HEK293 (cell line): ENCODE results near the gene ACR.

Source experiments
- CTCF ChIA-PET: fragments of 350-600 bp; formaldehyde crosslinking; extraction: SDS; loops from one replicate; lab custom pipeline; 2021; ENCODE audit warnings: antibody characterized with exemption; lab: Yijun Ruan, JAX
- POLR2A ChIA-PET: fragments of 300-600 bp; formaldehyde crosslinking; extraction: SDS; loops from one replicate; lab custom pipeline; 2020; ENCODE audit warnings: antibody characterized with exemption, inconsistent platforms; lab: Yijun Ruan, JAX
- H3K27ac ChIP-seq: fragments of 200-500 bp; sonication (Bioruptor generic); 2 replicates; pipeline ENCODE4 v1.5.1; 2014; ENCODE audit warnings: low read depth, low read length, control low read depth, inconsistent platforms; ENCODE audit errors: extremely low read depth
- H3K36me3 ChIP-seq, 2 experiments: fragments of 200-500 bp in 1 of 2; sonication (Bioruptor generic) in 1 of 2; 1 replicate in 1 of 2; 2 replicates in 1 of 2; pipeline ENCODE4 v1.5.1; 2014 to 2017; ENCODE audit warnings: inconsistent platforms in 2 of 2, low read length in 2 of 2; ENCODE audit not compliant: control insufficient read depth in 2 of 2, insufficient read depth in 1 of 2
- H3K4me1 ChIP-seq: fragments of 200-500 bp; sonication (Bioruptor generic); 2 replicates; pipeline ENCODE4 v1.5.1; 2014; ENCODE audit warnings: mild to moderate bottlenecking, low read length, inconsistent platforms; ENCODE audit not compliant: control insufficient read depth, insufficient read depth
- H3K4me3 ChIP-seq: 2 replicates; pipeline ENCODE4 v1.5.1; 2011; ENCODE audit warnings: low read depth, mild to moderate bottlenecking, control low read depth, low read length, moderate library complexity
- H3K9me3 ChIP-seq: fragments of 200-500 bp; sonication (Bioruptor generic); 2 replicates; pipeline ENCODE4 v1.5.1; 2014; ENCODE audit warnings: low read depth, low read length, inconsistent platforms; ENCODE audit not compliant: control insufficient read depth, insufficient read depth
- EGR2 ChIP-seq: fragments of 450-650 bp; formaldehyde crosslinking; IDR thresholded peaks from 2 replicates; pipeline ENCODE4 v1.5.1; 2016; ENCODE audit warnings: low read depth, missing biosample characterization, missing genetic modification characterization
- FEZF1 ChIP-seq: fragments of 450-650 bp; formaldehyde crosslinking; IDR thresholded peaks from 2 replicates; pipeline ENCODE4 v1.5.1; 2016; ENCODE audit warnings: missing biosample characterization, missing genetic modification characterization
- HOXC10 ChIP-seq: sonication (generic); formaldehyde crosslinking; IDR thresholded peaks from 2 replicates; pipeline ENCODE4 v1.8.1; 2023; ENCODE audit warnings: mild to moderate bottlenecking, missing genetic modification reagents
- SP2 ChIP-seq: fragments of 450-650 bp; formaldehyde crosslinking; IDR thresholded peaks from 2 replicates; pipeline ENCODE4 v1.5.1; 2016; ENCODE audit warnings: missing biosample characterization, missing genetic modification characterization
- ZFHX2 ChIP-seq: fragments of 450-650 bp; formaldehyde crosslinking; conservative IDR thresholded peaks from 2 replicates; pipeline ENCODE4 v1.5.1; 2016; ENCODE audit warnings: missing biosample characterization, missing genetic modification characterization
- ZFP37 ChIP-seq: fragments of 450-650 bp; formaldehyde crosslinking; IDR thresholded peaks from 2 replicates; pipeline ENCODE4 v1.5.1; 2016; ENCODE audit warnings: missing biosample characterization, missing genetic modification characterization
- ZNF16 ChIP-seq: fragments of 450-650 bp; formaldehyde crosslinking; IDR thresholded peaks from 2 replicates; pipeline ENCODE4 v1.5.1; 2016; ENCODE audit warnings: low read depth, missing biosample characterization, missing genetic modification characterization
- ZNF214 ChIP-seq: fragments of 450-650 bp; formaldehyde crosslinking; IDR thresholded peaks from 2 replicates; pipeline ENCODE4 v1.5.1; 2017; ENCODE audit warnings: missing biosample characterization, mild to moderate bottlenecking, missing genetic modification characterization, borderline replicate concordance
- ZNF302 ChIP-seq: fragments of 450-650 bp; formaldehyde crosslinking; IDR thresholded peaks from 2 replicates; pipeline ENCODE4 v1.5.1; 2016; ENCODE audit warnings: missing biosample characterization, missing genetic modification characterization, low read depth
- ZNF354C ChIP-seq: fragments of 450-650 bp; formaldehyde crosslinking; IDR thresholded peaks from 2 replicates; pipeline ENCODE4 v1.5.1; 2016; ENCODE audit warnings: missing biosample characterization, missing genetic modification characterization, low read depth, borderline replicate concordance
- ZNF624 ChIP-seq: fragments of 450-650 bp; formaldehyde crosslinking; IDR thresholded peaks from 2 replicates; pipeline ENCODE4 v1.5.1; 2017; ENCODE audit warnings: missing biosample characterization, missing genetic modification characterization
- ZNF654 ChIP-seq: fragments of 450-650 bp; formaldehyde crosslinking; IDR thresholded peaks from 2 replicates; pipeline ENCODE4 v1.5.1; 2016; ENCODE audit warnings: low read depth, missing biosample characterization, missing genetic modification characterization
- ZNF677 ChIP-seq: fragments of 450-650 bp; IDR thresholded peaks from 2 replicates; pipeline ENCODE4 v1.5.0; 2018; ENCODE audit warnings: missing biosample characterization, mild to moderate bottlenecking, missing genetic modification characterization, moderate library complexity
- ZNF76 ChIP-seq: fragments of 450-650 bp; formaldehyde crosslinking; IDR thresholded peaks from 2 replicates; pipeline ENCODE4; 2016; ENCODE audit warnings: low read depth, missing biosample characterization, missing genetic modification characterization, borderline replicate concordance
- TF ChIP-seq, protein P1 (sequence below): fragments of 450-650 bp; formaldehyde crosslinking; IDR thresholded peaks from 2 replicates; pipeline ENCODE4 v1.5.1; 2016; ENCODE audit warnings: missing biosample characterization, missing genetic modification characterization, borderline replicate concordance
- TF ChIP-seq, protein P2 (sequence below): fragments of 450-650 bp; formaldehyde crosslinking; IDR thresholded peaks from 2 replicates; pipeline ENCODE4 v1.5.1; 2016; ENCODE audit warnings: missing biosample characterization, missing genetic modification characterization
- TF ChIP-seq, protein P3 (sequence below): fragments of 450-650 bp; formaldehyde crosslinking; IDR thresholded peaks from 2 replicates; pipeline ENCODE4 v1.5.1; 2017; ENCODE audit warnings: missing biosample characterization, missing genetic modification characterization
- TF ChIP-seq, protein P4 (sequence below): fragments of 450-650 bp; formaldehyde crosslinking; IDR thresholded peaks from 2 replicates; pipeline ENCODE4 v1.5.1; 2016; ENCODE audit warnings: missing biosample characterization, missing genetic modification characterization

The ACR gene

DNA sequence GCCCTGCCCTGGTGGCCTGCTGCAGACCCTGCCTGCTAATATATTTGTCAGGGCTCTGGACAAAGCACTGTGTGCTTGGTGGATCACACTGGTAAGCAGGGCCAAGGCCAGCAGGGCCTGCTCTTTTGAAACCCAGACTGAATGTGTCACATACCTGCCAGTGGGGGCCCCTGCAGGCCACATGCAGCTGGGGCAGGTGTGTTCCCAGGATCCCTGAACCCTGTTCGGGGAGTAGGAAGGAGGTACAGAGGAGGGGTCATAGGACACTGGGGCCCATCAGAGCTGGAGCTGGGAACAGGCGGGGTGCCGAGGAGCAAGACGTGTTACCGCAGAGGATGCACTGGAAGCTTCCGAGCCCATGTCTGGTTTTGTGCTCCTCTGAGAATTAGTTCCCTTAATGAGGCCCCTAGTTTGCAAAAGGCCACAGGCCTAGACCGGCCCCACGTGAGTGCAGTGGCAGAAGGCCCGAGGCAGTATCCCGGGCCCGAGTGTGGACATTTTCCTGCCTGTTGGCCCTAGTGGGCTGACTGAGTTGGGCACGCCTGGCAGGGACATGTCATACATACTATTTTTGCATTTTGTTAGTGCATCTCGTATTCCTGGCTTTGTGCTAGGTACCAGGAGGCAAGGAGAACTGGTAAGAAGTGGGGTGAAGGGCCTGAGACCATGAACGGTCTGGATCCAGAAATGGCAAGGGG is 11.2 kb upstream of the ACR start:
- CTCF ChIA-PET: interaction anchor here (0.6 to 3.5 kb wide), 2 partner anchors 48 to 328 kb away, joined by 3 to 20 read pairs; no protein-coding TSS in a partner anchor
- no peak overlapping the region for H3K27ac ChIP-seq
- peaks cover 0 to 44% of the 10 kb centered on the region in 2 experiments; a peak in 1 of 3 replicates for H3K36me3 ChIP-seq
- no peaks in the 10 kb centered on the region for H3K4me1 ChIP-seq
- 0 out of 2 replicates have a peak, but pooled peaks have one; percentile 29 for TF ChIP-seq HOXC10 (CRISPR knock-in tag)
- TF ChIP-seq, protein P1, sequence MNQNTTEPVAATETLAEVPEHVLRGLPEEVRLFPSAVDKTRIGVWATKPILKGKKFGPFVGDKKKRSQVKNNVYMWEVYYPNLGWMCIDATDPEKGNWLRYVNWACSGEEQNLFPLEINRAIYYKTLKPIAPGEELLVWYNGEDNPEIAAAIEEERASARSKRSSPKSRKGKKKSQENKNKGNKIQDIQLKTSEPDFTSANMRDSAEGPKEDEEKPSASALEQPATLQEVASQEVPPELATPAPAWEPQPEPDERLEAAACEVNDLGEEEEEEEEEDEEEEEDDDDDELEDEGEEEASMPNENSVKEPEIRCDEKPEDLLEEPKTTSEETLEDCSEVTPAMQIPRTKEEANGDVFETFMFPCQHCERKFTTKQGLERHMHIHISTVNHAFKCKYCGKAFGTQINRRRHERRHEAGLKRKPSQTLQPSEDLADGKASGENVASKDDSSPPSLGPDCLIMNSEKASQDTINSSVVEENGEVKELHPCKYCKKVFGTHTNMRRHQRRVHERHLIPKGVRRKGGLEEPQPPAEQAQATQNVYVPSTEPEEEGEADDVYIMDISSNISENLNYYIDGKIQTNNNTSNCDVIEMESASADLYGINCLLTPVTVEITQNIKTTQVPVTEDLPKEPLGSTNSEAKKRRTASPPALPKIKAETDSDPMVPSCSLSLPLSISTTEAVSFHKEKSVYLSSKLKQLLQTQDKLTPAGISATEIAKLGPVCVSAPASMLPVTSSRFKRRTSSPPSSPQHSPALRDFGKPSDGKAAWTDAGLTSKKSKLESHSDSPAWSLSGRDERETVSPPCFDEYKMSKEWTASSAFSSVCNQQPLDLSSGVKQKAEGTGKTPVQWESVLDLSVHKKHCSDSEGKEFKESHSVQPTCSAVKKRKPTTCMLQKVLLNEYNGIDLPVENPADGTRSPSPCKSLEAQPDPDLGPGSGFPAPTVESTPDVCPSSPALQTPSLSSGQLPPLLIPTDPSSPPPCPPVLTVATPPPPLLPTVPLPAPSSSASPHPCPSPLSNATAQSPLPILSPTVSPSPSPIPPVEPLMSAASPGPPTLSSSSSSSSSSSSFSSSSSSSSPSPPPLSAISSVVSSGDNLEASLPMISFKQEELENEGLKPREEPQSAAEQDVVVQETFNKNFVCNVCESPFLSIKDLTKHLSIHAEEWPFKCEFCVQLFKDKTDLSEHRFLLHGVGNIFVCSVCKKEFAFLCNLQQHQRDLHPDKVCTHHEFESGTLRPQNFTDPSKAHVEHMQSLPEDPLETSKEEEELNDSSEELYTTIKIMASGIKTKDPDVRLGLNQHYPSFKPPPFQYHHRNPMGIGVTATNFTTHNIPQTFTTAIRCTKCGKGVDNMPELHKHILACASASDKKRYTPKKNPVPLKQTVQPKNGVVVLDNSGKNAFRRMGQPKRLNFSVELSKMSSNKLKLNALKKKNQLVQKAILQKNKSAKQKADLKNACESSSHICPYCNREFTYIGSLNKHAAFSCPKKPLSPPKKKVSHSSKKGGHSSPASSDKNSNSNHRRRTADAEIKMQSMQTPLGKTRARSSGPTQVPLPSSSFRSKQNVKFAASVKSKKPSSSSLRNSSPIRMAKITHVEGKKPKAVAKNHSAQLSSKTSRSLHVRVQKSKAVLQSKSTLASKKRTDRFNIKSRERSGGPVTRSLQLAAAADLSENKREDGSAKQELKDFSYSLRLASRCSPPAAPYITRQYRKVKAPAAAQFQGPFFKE (tag by site-specific recombination): no peak
- TF ChIP-seq, protein P2, sequence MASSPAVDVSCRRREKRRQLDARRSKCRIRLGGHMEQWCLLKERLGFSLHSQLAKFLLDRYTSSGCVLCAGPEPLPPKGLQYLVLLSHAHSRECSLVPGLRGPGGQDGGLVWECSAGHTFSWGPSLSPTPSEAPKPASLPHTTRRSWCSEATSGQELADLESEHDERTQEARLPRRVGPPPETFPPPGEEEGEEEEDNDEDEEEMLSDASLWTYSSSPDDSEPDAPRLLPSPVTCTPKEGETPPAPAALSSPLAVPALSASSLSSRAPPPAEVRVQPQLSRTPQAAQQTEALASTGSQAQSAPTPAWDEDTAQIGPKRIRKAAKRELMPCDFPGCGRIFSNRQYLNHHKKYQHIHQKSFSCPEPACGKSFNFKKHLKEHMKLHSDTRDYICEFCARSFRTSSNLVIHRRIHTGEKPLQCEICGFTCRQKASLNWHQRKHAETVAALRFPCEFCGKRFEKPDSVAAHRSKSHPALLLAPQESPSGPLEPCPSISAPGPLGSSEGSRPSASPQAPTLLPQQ (tag by site-specific recombination): no peak
- H3K4me3 ChIP-seq: no peak overlapping the region
- POLR2A ChIA-PET: no interaction called here
- H3K9me3 ChIP-seq: no peaks in the 10 kb centered on the region

DNA sequence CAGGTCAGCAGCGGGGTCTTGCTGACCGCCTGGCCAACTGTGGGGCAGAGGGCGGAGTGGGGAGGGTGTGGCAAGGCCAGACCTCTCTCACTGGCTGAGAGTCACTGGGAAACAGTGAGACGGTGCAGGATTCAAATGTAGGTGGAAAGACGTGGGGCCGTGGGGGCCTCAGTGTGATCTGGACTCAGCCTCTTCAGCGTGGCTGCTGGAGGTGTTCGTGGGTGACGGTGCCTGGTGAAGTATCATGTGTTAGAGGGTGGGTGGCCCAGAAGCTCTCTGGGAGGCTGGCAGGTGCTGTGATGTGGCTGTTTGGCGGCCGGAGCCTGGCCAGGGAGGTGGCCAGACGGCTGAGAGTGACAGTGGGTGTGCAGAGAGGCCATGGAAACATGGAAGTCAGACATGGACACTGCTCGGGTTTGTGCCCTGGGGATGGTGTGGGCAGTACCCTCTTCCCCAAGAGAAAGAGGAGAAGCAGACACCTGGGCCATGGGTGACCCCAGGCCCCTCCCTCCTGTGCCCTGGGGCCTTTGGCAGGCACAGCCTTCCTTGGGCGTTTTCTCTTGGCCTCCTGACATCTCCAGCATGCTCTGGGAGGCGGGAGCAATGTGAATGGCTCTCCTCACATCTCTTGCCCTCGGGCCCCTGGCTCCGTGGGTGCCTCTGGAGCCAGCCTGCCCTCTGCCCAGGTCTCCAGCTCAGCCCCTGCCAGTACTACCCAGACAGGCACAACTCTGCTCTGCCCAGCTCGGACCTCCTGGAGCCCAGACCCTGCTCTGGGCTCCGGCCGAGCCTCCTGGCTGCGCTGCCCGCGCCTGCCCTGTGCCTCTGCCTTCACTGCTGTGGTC is 10.1 kb upstream of the ACR start:
- CTCF ChIA-PET: interaction anchor here (3.5 kb wide), 1 partner anchor 47 kb away, joined by 20 read pairs; no protein-coding TSS in a partner anchor
- POLR2A ChIA-PET: interaction anchor here (0.5 kb wide), 1 partner anchor 333 kb away, joined by 6 read pairs; no protein-coding TSS in a partner anchor
- no peaks in the 10 kb centered on the region for H3K4me1 ChIP-seq

DNA sequence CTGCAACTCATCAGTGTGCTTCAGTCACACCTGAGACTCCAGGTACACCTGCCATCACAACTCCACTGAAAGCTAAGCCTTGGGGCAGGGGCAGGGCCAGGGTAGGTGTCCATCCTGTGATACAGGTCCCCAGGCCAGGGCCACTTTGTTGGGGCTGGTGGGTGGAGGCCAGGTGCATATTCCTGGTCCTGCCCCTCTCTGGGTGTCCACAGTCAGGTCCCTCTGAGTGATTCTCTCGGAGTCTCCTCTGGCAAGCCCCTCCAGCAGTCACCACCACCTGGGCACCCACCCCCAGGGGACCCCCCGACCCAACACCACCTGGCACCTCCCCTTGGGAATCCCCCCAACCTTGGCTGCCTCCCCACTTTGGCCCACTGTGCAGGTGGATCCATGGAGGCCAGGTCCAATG is 9.5 kb upstream of the ACR start:
- TF ChIP-seq ZNF654 (tag by site-specific recombination): no peak
- TF ChIP-seq ZFP37: no peak
- no peak for TF ChIP-seq FEZF1 (tag by site-specific recombination)
- TF ChIP-seq, protein P3, sequence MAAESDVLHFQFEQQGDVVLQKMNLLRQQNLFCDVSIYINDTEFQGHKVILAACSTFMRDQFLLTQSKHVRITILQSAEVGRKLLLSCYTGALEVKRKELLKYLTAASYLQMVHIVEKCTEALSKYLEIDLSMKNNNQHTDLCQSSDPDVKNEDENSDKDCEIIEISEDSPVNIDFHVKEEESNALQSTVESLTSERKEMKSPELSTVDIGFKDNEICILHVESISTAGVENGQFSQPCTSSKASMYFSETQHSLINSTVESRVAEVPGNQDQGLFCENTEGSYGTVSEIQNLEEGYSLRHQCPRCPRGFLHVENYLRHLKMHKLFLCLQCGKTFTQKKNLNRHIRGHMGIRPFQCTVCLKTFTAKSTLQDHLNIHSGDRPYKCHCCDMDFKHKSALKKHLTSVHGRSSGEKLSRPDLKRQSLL (tag by site-specific recombination): no peak
- TF ChIP-seq ZNF624: no peak
- no peak for TF ChIP-seq ZNF76 (tag by site-specific recombination)
- no peak for TF ChIP-seq ZNF214 (tag by site-specific recombination)
- TF ChIP-seq, protein P4, sequence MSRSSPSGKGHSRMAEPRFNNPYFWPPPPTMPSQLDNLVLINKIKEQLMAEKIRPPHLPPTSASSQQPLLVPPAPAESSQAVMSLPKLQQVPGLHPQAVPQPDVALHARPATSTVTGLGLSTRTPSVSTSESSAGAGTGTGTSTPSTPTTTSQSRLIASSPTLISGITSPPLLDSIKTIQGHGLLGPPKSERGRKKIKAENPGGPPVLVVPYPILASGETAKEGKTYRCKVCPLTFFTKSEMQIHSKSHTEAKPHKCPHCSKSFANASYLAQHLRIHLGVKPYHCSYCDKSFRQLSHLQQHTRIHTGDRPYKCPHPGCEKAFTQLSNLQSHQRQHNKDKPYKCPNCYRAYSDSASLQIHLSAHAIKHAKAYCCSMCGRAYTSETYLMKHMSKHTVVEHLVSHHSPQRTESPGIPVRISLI (tag by site-specific recombination): no peak
- TF ChIP-seq ZNF354C: no peak
- no peak for TF ChIP-seq ZNF677
- TF ChIP-seq ZNF16 (tag by site-specific recombination): no peak
- no peak for TF ChIP-seq SP2
- Histone ChIP-seq H3K36me3 (peaks cover 0 to 27% of the 10 kb centered on the region in 2 experiments; a peak in 1 of 3 replicates), H3K4me1 (no peaks in the 10 kb centered on the region), H3K9me3 (no peaks in the 10 kb centered on the region), H3K27ac (no peak overlapping the region), H3K4me3 (no peak overlapping the region)
- CTCF ChIA-PET: interaction anchor here (3.5 kb wide), 1 partner anchor 47 kb away, joined by 20 read pairs; no protein-coding TSS in a partner anchor
- POLR2A ChIA-PET: no interaction called here

More for the DNA sequence above, 10.1 kb upstream of the ACR start:
- TF ChIP-seq ZNF302 (tag by site-specific recombination) (no peak), EGR2 (tag by site-specific recombination) (peak; percentile 97), ZFHX2 (peak; percentile 88)
- Histone ChIP-seq H3K36me3 (peaks cover 0 to 33% of the 10 kb centered on the region in 2 experiments; a peak in 1 of 3 replicates), H3K9me3 (no peaks in the 10 kb centered on the region), H3K27ac (no peak overlapping the region), H3K4me3 (no peak overlapping the region)
